ENCODE measurements around the gene FKBP6.

DNA sequence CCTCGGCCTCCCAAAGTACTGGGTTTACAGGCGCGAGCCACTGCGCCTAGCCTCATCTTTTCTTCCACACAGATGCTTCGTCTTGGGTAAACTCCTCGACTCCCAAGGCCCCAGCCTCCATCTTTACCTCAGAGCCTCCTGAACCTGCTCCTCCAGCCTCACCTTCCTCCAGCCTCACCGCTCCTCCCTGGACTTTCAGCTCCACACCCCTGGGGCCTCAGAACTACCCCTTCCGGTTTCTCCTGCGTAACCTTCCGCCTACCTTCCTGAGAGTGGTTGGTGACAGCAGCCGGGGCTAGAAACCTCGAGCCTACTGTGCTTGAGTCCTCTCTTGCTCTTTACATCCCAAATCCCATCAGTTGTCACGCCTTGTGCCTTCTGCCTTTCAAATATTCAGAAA, 45.8 kb downstream of the FKBP6 start:
- TF ChIP-seq, protein P1, sequence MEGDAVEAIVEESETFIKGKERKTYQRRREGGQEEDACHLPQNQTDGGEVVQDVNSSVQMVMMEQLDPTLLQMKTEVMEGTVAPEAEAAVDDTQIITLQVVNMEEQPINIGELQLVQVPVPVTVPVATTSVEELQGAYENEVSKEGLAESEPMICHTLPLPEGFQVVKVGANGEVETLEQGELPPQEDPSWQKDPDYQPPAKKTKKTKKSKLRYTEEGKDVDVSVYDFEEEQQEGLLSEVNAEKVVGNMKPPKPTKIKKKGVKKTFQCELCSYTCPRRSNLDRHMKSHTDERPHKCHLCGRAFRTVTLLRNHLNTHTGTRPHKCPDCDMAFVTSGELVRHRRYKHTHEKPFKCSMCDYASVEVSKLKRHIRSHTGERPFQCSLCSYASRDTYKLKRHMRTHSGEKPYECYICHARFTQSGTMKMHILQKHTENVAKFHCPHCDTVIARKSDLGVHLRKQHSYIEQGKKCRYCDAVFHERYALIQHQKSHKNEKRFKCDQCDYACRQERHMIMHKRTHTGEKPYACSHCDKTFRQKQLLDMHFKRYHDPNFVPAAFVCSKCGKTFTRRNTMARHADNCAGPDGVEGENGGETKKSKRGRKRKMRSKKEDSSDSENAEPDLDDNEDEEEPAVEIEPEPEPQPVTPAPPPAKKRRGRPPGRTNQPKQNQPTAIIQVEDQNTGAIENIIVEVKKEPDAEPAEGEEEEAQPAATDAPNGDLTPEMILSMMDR (IDR thresholded peaks at IDR 0.05): no peak
- no peak for TF ChIP-seq NFE2L1 (CRISPR knock-in tag; IDR thresholded peaks at IDR 0.05)
- TF ChIP-seq, protein P2, sequence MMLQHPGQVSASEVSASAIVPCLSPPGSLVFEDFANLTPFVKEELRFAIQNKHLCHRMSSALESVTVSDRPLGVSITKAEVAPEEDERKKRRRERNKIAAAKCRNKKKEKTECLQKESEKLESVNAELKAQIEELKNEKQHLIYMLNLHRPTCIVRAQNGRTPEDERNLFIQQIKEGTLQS (CRISPR knock-in tag; conservative IDR thresholded peaks at IDR 0.05): no peak

Data from WTC11 (cell line).